T-helper 1 cell (primary cell): ENCODE results near the gene SBNO1.
"Not testable (repeated sequence)": the region's sequence is repeated elsewhere in the genome, so short reads cannot be mapped to it uniquely, and the experiment has no call there.

Experiments
- DNase-seq, 5 donors: peaks; one replicate each; pipeline ENCODE4 v3.0.0-alpha.2; 2012 to 2020

The SBNO1 gene

DNA sequence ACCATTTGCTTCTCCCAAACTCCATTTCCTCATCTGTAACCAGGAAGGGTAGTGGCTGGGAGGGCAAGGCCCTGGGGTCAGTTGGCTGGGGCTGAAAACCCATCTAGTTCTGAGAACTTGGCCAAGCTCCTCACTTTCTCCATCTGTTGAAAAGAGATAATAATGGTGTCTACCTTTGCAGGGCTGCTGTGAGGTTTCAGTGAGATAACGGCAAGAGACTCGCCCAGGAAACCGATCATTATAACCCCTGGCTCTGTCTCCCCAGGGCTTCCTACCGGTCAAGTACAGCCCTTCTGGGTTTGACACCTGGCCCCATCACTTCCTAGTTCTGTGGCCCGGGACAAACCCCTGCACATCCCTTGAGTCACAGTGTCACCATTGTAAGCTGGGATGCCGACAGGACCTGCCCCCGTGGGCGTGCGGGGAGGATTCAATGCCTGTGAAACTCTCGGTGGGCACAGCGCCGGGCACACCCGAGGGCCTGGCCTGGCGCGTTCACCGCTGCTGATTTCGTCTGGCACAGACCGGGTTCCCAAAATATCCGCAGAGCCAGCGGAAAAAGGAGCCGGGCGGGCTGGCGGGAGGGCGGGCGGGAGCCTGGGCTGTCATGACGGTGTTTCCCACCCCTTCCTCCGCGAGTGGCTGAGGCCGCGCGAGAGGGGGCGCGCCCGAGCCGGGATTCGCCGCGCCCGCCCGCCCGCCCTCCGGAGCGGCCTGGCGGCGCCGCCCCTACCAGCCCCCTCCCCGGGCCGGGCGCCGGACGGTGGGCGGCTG, 23.7 kb upstream of the SBNO1 start:
- DNase-seq = peak; percentile 56 to 79 (median 67)

DNA sequence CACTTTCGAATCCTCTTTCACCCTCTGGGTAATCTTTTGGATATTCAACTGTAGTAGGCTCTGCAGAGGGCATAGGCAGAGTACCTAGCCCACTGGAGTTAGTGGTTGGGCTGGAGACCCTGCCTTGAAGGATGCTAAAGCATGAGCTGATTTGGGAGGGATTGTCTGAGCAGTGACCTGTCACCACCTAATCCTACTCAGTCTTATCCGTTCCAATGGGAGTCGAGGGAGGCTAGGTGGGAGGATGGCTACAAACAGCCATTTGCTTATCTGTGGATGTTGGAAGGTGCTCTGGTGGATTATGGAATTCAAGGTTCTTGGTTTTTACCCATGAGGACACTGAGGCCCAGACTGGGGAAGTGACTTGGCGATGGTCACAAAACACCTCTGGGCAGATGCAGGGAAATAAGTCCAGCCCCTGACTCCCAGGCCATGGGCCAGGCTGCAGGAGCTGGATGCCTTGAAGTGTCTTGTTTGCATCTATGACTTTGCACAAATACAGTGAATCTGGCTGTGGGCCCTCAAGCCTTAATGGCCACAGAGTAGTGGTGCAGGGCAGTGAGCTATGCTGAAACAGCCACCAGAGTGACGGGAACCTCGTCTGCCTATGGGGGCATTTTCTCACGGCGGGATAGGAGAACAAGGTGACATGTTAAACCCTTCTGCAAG, 23.0 kb upstream of the SBNO1 start:
- peak in 1 of 5 donors; percentile 7 for DNase-seq

DNA sequence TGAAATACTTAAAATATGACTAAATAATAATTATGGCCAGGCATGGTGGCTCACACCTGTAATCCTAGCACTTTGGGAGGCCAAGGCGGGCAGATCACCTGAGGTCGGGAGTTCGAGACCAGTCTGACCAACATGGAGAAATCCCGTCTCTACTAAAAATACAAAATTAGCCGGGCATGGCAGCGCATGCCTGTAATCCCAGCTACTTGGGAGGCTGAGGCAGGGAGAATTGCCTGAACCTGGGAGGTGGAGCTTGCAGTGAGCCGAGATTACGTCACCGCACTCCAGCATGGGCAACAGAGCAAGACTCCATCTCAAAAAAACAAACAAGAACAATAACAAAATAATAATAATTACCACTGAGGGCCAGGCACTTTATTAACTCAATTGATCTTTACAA, 20.9 kb upstream of the SBNO1 start:
- DNase-seq = not testable (repeated sequence)

DNA sequence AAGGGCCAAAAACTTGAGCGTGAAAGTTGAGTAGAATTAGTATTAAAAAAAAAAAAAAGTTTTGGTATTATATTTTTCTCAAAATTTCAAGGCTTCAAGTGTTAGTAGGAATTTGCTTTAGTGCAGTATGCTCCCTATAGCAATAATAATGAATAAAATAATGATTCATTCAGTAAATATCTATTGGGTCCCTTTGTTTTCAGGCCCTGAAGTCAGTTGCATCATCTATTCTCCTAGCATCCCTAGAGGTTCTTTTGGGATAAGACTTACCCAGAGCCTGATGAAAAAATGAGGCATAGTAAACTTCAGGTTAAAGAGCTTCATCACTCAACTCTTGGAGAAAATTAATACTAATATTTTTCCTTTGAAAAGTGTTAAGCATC, 20.3 kb upstream of the SBNO1 start:
- DNase-seq = no peak

DNA sequence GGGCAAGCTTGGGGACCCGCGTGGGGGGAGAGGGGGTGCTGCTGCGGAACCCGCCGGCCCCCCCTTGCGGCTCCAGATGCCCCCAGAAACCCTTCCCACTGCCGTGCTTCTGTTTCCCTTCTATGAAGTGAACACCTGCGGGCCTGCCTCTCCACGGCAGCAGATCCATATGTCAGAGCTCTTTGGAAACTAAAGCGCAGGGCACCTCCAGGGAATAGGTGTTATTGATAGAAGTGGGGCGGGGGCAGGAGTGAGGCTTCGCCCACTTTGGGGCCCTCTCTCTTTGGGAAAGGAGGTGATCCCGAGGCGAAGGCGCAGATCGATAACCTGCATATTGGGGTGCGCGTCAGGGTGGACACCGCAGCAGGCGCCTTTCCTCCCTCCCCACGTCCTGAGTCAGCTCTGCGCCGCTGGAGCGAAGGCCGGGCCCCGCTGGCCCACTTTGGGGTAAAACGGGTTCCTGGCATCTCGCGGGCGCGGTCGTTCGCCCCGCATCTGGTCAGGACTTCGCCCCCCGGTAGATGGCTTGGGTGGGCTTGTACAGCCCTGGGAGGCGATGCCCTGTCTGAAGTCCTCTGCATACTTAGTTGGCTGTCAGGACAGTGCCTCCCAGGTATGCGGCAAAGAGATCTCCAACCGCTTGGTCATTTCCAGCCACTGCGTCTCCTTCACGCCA, 19.8 kb upstream of the SBNO1 start:
- DNase-seq = peak in 1 of 5 donors; percentile 24

DNA sequence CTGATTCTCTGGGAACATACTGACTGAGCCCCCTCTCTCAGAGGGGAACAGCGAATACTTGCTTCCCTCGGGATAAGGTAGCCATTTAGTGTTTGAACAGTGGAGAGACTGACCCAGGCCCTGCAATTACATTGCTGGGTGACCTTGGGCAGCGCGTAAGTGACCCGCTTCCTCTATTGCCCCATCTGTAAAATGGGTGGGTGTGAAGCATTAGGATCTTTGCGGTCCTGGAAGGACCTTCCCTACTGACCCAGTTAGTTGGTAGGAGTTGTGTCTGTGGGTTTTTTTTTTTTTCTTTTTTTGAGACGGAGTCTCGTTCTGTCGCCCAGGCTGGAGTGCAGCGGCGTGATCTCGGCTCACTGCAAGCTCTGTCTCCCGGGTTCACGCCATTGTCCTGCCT, 18.0 kb upstream of the SBNO1 start:
- no peak for DNase-seq

DNA sequence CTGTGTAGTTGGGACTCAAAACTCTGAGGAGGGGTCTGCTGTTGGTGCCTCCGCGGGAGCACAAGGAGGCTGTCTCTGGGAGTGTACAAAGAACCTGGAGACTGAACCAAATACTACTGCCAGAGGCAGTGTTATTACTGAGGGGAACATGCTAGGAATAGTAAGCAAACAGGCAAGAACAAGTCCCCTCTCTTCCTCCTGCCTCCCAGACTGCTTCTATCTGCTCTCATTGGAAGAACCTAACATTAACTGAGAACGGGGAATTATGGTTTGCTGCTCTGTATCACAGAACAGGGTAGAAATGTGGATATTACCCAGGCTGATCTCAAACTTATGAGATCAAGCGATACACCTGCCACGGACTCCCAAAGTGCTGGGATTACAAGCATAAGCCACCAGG, 14.7 kb upstream of the SBNO1 start:
- no peak for DNase-seq

DNA sequence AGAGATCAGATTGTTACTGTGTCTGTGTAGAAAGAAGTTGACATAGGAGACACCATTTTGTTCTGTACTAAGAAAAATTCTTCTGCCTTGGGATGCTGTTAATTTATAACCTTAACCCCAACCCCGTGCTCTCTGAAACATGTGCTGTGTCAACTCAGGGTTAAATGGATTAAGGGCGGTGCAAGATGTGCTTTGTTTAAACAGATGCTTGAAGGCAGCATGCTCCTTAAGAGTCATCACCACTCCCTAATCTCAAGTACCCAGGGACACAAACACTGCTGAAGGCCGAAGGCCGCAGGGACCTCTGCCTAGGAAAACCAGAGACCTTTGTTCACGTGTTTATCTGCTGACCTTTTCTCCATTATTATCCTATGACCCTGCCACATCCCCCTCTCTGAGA, 7.8 kb upstream of the SBNO1 start:
- not testable (repeated sequence) for DNase-seq

DNA sequence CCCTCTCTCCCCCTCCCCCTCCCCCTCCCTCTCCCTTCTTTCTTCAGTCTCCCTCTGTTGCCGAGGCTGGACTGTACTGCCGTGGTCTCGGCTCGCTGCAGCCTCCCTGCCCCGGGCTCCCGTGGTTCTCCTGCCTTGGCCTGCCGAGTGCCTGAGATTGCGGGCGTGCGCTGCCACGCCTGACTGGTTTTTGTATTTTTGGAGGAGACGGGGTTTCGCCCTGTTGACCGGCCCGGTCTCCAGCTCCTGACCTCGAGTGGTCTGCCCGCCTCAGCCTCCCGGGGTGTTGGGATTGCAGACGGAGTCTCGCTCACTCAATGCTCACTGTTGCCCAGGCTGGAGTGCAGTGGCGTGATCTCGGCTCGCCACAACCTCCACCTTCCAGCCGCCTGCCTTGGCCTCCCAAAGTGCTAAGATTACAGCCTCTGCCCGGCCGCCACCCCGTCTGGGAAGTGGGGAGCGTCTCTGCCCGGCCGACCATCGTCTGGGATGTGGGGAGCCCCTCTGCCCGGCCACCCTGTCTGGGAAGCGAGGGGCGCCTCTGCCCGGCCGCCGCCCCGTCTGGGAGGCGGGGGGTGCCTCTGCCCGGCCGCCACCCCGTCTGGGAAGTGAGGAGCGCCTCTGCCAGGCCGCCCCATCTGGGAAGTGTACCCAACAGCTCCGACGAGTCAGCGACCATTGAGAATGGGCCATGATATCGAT, 7.2 kb upstream of the SBNO1 start:
- DNase-seq = not testable (repeated sequence)

DNA sequence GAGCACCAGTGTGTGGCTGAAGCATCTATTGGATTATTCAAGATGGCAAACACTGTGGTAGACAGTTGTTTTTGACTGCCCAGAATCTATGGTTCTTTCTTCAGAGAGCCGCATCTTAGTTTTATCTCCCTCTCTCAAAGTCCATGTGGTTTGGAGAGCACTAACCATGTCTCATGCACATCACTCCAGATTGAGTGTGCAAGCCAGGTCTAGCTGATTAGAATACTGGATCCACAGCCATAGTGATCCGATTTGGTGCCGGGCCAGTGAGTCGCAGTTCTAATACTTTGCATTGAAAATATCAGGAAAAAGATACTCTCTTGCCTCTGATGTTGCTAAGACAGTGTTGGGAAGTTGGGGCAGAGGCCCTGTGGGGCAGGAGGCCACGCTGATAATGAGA, 4.6 kb upstream of the SBNO1 start:
- DNase-seq = no peak

DNA sequence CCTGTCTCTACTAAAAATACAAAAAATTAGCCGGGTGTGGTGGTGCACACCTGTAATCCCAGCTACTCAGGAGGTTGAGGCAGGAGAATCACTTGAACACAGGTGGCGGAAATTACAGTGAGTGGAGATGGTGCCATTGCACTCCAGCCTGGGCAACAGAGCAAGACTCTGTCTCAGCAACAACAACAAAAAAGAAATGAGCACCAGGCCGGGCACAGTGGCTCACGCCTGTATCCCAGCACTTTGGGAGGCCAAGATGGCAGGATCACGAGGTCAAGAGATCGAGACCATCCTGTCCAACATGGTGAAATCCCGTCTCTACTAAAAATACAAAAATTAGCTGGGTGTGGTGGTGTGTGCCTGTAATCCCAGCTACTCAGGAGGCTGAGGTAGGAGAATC, 3.8 kb upstream of the SBNO1 start:
- not testable (repeated sequence) for DNase-seq

DNA sequence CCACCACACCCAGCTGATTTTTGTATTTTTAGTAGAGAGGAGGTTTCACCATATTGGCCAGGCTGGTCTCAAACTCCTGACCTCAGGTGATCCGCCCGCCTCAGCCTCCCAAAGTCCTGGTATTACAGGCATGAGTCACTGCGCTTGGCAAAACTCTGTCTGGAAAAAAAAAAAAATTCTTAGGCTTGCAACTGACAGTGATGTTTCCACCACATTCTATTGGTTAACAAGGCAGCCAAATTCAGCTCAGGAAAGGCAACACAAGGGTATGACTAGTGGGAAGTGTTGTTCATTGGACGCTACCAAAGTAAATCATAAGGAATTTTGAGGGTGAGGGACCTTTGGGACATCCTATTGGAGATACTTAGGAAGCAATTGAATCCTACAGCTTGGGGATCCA, 2.9 kb upstream of the SBNO1 start:
- no peak for DNase-seq

DNA sequence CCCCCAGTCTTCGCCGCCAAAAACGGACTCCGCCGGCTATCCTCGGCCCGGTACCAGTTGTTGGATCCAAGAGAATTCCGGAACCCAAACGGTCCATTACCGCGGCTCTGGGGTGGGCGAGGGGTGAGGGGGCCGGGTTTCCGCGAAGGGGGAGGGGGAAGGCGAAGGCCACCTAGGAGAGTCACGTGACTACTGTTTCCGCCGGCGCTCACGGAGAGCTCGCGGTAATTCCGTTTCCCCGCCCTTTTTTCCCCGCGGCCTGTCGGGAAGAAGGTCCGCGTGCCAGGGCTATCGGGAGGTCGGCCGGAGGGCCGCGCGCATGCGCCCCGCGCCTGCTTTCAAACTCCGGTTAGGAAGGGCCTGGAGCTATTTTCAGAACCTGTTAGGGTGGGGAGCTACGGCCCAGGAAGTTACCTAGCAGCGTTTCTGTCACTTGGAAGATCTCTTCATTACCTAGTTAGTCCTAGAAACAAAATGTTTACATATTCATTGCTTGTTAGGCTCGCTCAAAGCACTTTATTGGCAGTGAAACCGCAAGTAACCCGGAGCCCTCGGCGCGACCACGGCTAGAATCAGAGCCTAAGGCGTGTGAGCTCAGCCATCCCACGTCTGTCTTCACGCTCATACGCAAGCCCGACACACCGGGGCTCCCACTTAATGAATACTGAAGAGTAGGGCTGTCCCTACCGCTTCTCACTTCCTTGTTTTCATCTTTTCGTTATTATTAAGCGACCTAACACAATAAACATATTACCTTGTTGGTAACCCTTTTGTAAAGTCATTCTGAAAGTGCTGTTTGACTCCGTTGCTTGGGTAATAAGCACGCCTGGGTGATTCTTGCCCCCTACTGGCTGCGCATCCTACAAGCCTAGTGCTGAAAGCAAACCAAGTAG, 624 bp upstream of the SBNO1 start:
- DNase-seq = peak; percentile 97 to 99 (median 97)

DNA sequence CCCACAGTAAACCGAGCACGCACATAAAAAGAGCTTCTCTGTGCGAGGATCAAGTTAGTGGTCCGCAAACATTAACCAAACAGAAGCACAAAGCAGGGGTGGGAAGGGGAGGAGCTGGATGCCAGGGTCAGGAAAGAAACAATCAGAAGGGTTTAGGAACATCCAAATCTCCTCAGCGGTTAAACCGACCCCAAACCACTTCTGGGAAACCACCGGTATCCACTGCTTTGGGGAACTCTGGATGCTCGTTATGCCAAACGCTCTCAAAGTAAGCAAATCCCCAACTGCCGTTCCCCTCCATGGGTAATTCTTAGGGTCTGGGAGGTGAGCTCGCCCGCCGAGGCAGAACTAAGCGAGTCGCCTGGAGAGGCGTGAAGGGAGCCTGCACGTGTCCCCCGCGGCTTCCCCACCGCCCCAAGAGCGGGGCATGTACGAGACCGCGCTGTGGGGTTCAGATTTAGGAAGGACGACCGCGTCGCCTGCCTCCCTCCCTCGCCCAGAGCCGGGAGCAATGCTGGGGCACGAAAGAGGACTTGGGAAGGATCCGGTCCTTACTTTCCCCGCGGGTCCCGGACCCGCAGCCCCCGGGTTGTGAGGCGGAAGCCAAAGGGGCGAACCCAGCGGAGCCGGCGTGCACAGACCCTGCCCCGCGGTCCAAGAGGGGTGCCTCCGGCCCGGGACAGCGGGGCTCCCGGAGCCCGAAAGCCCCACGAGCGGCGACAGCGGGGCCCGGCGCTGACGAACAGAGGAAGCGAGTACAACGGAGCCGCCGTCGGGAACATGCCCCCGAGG, 711 bp downstream of the SBNO1 start:
- DNase-seq = peak in 4 of 5 donors; percentile 9 to 27 (median 18)

DNA sequence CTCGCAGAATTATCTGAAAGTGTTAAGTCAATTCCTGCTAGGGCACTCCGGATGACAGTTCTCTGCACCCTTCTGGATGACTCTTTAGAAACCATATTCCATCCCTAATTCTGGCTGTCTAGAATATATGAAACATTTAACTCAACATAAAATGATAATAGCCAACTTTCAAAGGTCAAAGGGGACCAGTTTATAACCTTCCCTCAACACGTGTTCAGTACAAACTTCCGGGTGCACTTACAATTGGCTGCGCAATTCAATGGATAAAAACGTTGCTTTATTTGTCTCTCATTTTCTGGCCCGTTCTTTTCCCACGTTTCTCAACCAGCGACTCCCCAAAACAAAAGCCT, 1.3 kb downstream of the SBNO1 start:
- peak in 1 of 5 donors; percentile 19 for DNase-seq

DNA sequence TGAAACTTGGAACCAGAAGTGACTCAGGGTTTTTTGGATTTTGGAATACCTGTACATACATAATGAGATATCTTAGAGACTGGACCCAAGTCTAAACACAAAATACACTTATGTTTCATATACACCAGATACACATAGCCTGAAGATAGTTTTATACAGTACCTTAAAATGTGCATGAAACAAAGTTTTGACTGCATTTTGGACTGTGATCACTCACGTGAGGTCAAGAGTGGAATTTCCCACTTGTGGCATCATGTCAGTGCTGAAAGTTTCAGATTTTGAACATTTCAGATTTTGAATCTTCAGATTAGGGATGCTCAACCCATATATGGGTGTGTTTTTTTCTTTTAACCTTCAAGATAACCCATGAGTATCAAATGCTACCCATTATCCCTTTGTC, 6.6 kb downstream of the SBNO1 start:
- DNase-seq = no peak

DNA sequence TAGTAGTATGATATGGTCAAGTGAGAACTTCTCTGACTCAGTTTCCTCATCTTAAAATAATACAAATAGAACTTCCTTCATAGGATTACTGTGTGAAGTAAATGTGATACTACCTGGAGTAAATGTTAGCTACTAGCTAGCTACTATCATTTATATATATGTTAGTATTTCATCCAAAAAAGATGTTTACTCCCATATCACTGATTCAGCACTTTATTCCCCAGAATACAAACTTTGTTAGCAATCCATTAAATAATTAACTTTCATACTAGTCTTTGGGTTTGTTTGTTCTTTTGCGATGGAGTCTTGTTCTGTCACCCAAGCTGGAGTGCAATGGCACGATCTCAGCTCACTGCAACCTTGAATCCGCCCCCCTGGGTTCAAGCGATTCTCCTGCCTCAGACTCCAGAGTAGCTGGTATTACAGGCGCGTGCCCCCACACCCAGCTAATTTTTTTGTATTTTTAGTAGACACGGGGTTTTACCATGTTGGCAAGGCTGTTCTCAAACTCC, 8.4 kb downstream of the SBNO1 start:
- DNase-seq = no peak

DNA sequence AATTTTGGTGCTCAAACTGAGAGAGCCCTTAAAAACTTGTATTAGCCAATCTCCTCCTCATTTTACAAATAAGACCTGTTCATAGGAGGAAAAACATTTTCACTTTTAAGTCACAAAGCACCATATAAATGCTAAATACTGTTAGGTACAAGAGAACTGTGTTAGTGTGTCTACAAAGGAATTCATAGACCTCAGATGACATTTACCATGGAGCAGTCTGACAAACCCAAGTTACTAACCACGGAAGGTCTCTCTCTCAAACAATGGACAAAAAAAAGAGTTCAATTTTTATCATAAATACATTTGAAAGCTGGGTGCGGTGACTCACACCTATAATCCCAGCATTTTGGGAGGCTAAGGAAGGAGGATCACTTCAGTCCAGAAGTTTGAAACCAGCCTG, 10.0 kb downstream of the SBNO1 start:
- no peak for DNase-seq

DNA sequence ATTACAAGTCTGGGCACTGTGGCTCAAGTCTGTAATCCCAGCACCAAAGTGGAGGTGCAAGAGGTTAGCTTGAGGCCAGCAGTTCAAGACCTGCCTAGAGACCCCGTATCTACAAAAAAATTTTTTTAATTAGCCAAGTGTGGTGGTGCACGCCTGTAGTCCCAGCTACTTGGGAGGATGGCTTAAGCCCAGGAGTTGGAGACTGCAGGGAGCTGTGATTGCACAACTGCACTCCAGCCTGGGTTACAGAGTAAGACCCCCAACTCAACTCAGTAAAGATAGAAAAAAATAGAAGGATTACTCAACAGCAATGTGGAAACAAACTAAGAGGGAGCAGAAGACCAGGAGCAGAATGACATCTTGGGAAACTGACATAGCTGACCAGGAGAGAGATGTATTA, 13.3 kb downstream of the SBNO1 start:
- no peak for DNase-seq

DNA sequence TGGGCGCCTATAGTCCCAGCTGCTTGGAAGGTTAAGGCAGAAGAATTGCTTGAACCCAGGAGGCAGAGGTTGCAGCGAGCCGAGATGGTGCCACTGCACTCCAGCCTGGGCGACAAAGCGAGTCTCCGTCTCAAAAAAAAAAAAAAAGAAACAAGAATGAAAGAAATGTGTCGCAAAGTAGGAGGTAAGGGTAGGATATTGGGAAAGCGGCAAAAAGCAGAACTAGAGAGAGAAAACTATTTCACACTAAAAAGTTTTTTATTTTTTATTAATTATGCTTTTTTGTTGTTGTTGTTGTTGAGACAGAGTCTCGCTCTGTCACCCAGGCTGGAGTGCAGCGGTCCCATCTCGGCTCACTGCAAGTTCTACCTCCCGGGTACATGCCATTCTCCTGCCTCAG, 17.7 kb downstream of the SBNO1 start:
- DNase-seq = no peak

DNA sequence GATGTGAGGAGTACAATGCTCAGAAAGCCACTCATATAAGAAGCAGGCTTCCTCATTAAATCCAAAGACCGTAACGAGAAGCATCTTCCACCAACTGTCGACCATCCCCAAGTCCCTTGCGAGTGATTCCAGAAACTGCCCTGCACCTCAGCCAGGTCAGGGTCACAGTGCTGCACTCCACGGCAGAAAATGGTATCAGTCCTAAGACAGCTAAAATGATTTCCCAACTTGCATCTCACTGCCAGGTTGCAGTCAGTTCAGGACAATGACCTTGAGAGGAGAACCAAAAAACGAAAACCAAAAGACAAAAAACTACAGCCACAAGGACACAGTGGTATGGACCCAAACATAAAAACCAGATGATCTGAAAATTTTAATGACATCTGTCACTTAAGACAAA, 20.6 kb downstream of the SBNO1 start:
- DNase-seq = no peak
